Hepatocyte (in vitro differentiated cells): ENCODE measurements around the gene NLRP13.

Source experiments
- EZH2 ChIP-seq: fragments of 200-600 bp; sonication (generic); IDR thresholded peaks from 2 replicates; pipeline ENCODE4 v1.6.1; 2016; ENCODE audit warnings: antibody characterized with exemption, mild to moderate bottlenecking, borderline replicate concordance
- EZH2phosphoT487 ChIP-seq: fragments of 200-600 bp; sonication (generic); IDR thresholded peaks from one replicate; pipeline ENCODE4 v1.6.1; 2018; ENCODE audit warnings: antibody characterized with exemption, mild to moderate bottlenecking, low read depth, moderate library complexity; ENCODE audit not compliant: unreplicated experiment, severe bottlenecking
- TF ChIP-seq, protein P1 (sequence below): fragments of 200-600 bp; sonication (generic); IDR thresholded peaks from 2 replicates; pipeline ENCODE4 v1.5.1; 2016; ENCODE audit warnings: antibody characterized with exemption, mild to moderate bottlenecking; ENCODE audit not compliant: poor library complexity

DNA sequence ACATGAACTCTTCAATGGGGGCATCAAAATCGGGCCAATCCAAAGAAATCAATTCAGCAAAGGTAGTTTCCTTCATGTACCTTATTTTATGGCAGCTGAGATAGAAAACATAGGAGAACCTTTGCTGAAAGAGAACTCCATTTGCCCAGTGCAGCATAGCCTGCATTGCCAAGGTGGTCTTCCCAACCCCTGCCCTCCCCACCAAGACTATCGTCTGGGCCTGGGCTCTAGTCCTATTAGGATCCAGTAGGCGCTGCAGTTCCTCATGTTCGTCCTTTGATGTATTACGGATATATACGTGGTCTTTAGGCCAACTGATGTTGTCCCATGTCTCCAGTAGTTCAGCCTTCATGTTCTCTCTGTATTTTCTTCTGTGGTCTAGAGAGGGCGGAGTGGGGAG, 19.2 kb downstream of the NLRP13 start:
- TF ChIP-seq, protein P1, sequence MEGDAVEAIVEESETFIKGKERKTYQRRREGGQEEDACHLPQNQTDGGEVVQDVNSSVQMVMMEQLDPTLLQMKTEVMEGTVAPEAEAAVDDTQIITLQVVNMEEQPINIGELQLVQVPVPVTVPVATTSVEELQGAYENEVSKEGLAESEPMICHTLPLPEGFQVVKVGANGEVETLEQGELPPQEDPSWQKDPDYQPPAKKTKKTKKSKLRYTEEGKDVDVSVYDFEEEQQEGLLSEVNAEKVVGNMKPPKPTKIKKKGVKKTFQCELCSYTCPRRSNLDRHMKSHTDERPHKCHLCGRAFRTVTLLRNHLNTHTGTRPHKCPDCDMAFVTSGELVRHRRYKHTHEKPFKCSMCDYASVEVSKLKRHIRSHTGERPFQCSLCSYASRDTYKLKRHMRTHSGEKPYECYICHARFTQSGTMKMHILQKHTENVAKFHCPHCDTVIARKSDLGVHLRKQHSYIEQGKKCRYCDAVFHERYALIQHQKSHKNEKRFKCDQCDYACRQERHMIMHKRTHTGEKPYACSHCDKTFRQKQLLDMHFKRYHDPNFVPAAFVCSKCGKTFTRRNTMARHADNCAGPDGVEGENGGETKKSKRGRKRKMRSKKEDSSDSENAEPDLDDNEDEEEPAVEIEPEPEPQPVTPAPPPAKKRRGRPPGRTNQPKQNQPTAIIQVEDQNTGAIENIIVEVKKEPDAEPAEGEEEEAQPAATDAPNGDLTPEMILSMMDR: no peak
- TF ChIP-seq EZH2 (no peak), EZH2phosphoT487 (no peak)
